ENCODE results near the gene UGT2A2.
"Not testable (repeated sequence)": the region's sequence is repeated elsewhere in the genome, so short reads cannot be mapped to it uniquely, and the experiment has no call there.

The UGT2A2 gene

DNA sequence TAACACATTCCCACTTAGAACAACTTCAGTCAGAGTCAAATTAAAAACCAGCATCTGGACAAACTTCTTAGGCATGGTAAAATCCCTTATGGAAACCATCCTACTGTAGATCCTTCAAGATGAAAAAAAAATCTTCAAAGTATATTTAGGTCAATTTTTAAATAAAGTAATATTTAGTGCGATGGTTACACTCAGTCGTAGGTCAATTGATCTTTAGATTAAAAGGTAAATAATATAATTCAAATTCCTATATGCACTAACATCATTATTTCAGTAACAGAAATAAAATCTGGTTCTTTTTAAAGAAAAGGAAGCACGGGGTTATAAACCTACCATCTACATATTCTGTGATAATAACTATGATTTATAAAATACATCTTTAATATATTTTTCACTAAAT is at the start of gene UGT2A2:
Gene UGT2A2, minus strand, starts transcription at position 101 of the 400 bp plus-strand sequence. Its CDS starts 2 bp downstream, at position 99.
- no peak for DNase-seq (ENCODE audit: low spot score)

DNA sequence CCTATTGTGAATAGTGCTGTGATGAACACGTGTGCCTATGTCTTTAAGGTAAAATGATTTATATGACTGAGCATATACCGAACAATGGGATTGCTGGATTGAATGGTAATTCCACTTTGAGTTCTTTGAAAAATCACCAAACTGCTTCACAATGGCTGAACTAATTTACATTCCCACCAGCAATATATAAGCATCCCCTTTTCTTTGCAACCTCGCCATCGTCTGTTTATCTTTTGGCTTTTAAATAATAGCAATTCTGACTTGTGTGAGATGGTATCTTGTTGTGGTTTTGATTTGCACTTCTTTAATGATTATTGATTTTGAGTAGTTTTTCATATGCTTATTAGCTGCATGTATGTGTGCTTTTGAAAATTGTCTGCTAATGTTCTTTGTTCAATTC is 45.4 kb upstream of the UGT2A2 start:
- DNase-seq (ENCODE audit: low spot score) = no peak

- DNase-seq (ENCODE audit: low spot score) = no peak
Measured at GRCh38 chr4:69668680-69669079, 29.2 kb upstream of the UGT2A2 start.

GRCh38 chr4:69664009-69664408 is 24.6 kb upstream of the UGT2A2 start:
- DNase-seq (ENCODE audit: low spot score) = not testable (repeated sequence)

- DNase-seq (ENCODE audit: low spot score) = not testable (repeated sequence)
Measured at GRCh38 chr4:69661130-69661803, 21.8 kb upstream of the UGT2A2 start.

DNA sequence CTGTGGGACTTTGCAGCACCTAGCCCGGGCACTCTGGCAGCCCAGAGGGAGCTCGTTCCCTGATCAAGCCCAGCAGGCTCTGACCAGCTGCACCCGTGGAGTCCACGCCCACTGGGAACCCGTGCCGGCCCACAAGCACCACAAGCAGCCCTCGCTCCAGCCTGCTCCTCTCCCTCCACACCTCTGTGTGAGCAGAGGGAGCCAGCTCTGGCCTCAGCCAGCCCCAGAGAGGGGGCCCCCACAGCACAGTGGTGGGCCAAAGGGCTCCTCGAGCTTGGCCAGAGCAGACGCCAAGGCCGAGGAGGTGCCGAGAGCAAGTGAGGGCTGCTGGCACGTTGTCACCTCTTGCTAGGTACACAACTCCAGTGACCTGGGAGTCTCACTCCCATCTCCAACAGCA is 18.7 kb upstream of the UGT2A2 start:
- no peak for DNase-seq (ENCODE audit: low spot score)

- DNase-seq (ENCODE audit: low spot score) = no peak
Measured at GRCh38 chr4:69656653-69657158, 17.3 kb upstream of the UGT2A2 start.

DNA sequence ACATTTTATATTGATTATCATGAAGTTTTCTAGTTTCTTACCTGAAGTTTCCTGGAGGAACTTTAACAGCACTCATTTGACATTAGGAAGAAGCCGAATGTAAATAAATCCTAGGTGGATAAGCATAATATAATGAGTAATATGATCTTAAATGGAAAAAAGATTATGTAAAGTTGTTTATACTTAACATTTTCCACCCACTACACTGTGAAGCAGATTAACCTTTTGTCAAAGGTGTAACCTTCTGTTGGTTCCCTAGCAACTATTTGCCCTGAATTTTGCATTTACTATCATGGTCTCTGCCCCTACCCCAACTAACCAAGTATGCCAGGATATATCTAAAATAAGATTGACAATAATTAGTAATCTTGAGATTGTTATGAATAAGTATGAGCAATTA is 13.7 kb upstream of the UGT2A2 start, which contains the start of gene UGT2A1:
Gene UGT2A1, minus strand, starts transcription at position 101 of the 400 bp plus-strand sequence. CDS start 5,603 bp downstream, outside the sequence.
- no peak for DNase-seq (ENCODE audit: low spot score)

- DNase-seq (ENCODE audit: low spot score) = no peak
Measured at GRCh38 chr4:69650872-69651271, 11.4 kb upstream of the UGT2A2 start.

DNA sequence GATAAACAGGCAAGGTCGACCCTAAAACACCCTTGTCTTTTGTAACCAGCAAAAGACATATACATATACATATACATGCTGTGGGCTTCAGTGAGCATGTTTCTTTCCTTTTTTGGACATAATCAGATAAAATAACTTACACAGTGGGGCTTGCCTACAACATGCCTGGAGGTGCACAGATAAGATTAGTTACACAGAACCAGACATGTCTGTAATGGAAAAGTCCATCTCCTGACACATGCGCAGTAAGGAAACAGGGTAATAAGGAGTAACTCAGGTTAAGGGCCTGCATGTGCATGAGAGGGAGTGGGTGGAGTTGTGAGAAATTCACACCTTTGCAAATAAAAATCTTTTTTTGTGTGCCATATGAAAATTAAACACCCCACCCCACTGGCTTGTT is 10.2 kb upstream of the UGT2A2 start:
- no peak for DNase-seq (ENCODE audit: low spot score)

DNA sequence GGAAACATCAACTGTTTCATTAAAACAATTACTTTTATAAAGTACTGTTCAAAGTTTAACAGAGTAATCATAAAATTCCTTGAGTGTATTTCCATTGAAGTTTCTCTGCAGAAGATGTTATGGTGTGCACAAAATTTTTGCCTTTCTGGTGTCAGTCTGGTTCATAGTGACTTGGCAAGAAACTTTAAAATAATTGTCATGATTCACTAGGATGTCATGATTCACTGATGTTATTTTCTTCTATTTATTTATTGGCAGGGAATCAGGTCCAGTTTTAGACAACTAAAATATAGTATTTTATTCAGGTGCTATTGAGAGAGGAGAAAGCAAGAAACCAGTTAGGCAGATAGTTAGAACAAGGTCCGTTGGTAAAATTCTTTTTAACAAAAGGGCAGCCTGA is 9.8 kb upstream of the UGT2A2 start:
- no peak for DNase-seq (ENCODE audit: low spot score)

DNA sequence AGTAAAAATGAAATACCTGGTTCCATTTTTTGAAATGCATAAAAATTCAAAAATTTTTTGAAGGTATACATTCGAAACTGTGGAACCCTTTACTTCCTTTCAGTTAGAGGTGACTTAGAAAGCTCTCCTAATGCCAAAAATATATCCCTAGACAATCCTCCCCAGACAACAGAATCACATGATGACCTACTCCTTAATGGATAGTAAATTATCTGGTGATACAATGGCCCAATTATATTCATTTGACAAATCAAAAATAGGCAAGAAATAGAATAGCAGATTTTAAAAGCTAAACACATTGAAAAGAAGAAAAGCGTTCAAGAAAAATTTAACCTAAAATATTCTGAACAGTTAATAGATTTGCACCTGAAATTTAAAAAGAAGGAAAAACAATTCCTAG is 3.5 kb upstream of the UGT2A2 start:
- no peak for DNase-seq (ENCODE audit: low spot score)

DNA sequence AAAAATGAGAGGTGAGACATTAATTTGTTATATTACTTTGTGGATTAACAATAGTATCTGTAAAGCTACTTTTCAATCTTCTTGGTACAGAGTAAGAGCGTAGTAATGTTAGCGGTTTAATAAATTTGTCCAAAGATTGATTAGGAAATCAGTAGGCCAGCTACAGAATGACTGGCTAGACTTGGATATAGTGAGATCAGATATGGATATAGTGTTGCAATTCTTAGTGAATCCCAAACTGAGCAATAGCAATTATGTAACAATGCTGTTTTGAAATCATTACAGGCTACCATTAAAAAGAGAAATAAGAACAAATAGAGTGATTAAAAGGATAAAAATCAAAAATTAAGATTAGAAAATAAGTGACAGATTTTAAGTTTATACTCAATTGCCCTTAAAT is 847 bp upstream of the UGT2A2 start:
- no peak for DNase-seq (ENCODE audit: low spot score)

GRCh38 chr4:69617083-69617694 is 22.3 kb downstream of the UGT2A2 start:
- DNase-seq (ENCODE audit: low spot score) = peak; percentile 28

DNA sequence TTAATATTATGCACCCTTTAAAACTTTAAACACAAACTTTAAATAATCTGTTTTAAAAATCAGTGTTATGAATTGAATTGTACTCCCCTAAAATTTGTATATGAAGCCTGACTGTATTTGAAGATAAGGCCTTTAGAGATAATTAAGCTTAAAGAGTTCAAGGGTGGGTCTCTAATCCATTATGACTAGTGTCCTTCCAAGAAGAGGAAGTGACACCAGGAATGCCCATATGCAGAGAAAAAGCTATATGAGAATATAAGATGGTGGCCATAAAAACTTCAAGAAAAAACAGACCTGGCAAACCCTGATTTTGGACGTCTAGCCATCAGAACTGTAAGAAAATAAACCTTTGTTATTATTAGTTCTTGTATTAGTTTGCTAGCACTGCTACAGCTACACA is 29.0 kb downstream of the UGT2A2 start:
- no peak for DNase-seq (ENCODE audit: low spot score)

DNA sequence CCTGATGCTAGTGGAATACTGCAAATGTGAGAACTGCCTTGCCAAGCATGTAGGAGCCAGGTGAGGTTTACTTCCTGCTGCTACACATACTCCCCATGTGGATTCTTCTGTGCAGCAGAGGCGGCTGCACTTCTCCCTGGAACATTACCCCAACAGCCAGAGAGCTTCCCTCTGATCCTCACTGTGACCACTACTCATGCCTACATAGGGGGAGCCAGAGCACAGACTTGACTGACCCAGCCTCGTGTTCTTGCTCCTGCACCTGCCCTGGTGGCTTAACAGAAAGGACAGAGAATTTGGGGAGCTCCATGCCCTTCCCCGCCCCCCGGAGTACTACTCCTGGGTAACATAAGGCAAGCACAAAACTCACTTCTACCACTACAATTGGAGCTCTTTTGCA is 38.4 kb downstream of the UGT2A2 start:
- DNase-seq (ENCODE audit: low spot score) = no peak

- no peak for DNase-seq (ENCODE audit: low spot score)
Measured at GRCh38 chr4:69600013-69600412, 39.4 kb downstream of the UGT2A2 start.

DNA sequence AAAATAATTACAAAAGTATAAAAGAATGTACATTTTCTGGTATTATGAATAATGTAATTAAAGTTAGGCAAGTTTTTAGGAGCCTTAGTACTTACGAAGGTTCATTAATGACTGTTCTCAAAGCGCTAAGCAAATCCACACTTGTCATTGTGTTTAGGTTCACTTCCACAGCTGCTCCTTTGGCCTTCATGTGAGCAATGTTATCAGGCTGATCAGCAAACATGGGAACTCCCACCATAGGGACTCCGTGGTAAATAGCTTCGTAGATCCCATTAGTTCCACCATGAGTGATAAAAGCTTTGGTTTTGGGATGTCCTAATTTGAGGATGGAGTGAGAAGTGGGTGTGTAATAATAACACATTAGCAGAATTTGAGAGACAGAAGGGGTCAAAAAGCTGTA is 45.1 kb downstream of the UGT2A2 start:
- DNase-seq (ENCODE audit: low spot score) = no peak

GRCh38 chr4:69591364-69591763 is 48.1 kb downstream of the UGT2A2 start:
- DNase-seq (ENCODE audit: low spot score) = no peak

DNA sequence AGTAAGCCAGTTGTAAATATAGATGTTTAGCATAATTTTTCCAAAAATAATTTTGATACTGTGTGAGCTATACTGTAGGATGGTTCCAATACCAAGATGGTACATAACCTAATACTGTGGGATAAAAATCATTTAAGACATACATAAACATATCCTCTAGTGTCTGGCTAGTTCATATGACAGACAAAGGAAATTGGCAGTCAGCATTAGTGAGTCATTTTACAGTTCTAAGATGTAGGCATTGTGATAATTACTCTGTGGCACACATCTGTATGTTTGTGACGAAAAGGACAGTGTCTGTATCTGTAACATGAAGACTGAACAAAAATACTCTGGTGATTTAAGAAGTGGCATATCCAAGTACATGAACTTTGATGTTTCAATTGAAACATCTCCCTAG is 49.6 kb downstream of the UGT2A2 start:
- no peak for DNase-seq (ENCODE audit: low spot score)

DNA sequence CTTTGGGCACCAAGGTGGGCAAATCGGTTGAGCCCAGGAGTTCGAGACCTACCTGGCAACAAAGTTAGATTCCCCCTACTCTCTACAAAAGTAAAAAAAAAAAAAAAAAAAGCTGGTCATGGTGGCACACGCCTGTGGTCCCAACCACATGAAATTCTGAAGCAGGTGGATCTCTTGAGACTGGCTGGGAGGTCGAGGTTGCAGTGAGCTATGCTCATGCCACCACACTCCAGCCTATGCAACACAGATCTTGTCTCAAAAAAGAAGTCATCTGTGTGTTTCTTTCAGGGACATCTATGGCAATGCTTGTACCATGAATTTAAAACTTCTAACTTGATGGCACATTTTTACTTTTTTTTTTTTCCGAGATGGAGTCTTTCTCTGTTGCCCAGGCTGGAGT is 55.3 kb downstream of the UGT2A2 start:
- no peak for DNase-seq (ENCODE audit: low spot score)

DNA sequence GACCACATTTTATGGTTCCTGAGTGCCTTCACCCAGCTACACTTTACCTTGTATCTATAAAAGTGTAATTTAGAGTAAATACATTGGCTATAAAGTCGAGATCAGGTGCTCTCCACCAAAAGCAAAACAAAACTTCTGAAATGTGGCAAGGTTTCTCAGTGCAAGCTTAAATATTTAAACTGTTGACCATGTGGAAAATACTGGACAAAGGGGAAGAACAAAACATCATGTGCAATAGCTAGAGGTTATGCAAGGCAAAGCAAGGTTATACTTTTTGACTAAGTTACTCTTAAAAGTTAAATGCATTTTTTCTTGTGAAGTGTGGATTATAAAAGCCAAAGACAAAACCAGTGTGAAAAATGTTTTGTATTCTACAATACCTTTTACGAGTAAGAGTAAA is 55.9 kb downstream of the UGT2A2 start:
- no peak for DNase-seq (ENCODE audit: low spot score)

GRCh38 chr4:69577245-69577644 is 62.2 kb downstream of the UGT2A2 start:
- no peak for DNase-seq (ENCODE audit: low spot score)

Measured in D341Med (cell line).